Upper lobe of left lung (tissue), 4 donors: ENCODE results near the gene ATP6V0B.

ENCODE experiments used
- POLR2AphosphoS5 ChIP-seq, 2 donors: sonication (generic); formaldehyde crosslinking; IDR thresholded peaks; one replicate each; pipeline ENCODE4 v1.5.1; 2017; ENCODE audit warnings: antibody characterized with exemption in 2 of 2
- TF ChIP-seq, protein P1 (sequence below), 6 experiments: fragments of 450-650 bp in 4 of 6; fragments of 200-600 bp in 2 of 6; sonication (generic) in 2 of 6; IDR thresholded peaks; one replicate each; pipeline ENCODE4 v1.5.1; 2016 to 2019; ENCODE audit warnings: antibody characterized with exemption in 6 of 6

DNA sequence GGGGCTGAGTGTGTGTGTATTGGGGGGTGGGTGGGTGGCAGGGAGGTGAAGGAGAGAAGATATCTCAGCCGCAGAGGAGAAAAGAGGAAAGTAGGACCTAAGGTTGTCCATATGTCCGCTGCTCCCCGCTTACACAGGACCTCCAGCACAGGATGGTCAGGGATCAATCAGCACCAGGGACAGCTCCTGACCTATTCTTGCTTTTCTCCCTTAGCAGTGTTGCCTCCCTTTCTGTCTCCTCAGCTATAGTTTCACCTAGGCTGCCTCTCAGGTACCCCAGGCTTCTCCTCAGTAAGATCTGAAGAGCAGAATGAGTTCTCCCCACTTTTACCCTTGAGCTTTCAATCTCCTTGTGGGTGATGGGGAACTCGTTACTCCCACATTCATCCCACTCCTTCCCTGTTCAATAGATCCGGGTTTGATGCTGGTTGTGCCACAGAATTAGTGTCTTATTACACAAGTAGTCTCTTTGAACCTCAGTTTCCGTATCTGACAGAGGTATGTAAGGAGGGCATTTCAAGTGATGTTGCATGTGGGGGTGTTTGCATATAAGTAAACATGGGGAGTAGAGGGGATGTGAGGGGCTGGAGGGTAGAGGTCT lies 6.3 kb upstream of the ATP6V0B start:
- TF ChIP-seq, protein P1, sequence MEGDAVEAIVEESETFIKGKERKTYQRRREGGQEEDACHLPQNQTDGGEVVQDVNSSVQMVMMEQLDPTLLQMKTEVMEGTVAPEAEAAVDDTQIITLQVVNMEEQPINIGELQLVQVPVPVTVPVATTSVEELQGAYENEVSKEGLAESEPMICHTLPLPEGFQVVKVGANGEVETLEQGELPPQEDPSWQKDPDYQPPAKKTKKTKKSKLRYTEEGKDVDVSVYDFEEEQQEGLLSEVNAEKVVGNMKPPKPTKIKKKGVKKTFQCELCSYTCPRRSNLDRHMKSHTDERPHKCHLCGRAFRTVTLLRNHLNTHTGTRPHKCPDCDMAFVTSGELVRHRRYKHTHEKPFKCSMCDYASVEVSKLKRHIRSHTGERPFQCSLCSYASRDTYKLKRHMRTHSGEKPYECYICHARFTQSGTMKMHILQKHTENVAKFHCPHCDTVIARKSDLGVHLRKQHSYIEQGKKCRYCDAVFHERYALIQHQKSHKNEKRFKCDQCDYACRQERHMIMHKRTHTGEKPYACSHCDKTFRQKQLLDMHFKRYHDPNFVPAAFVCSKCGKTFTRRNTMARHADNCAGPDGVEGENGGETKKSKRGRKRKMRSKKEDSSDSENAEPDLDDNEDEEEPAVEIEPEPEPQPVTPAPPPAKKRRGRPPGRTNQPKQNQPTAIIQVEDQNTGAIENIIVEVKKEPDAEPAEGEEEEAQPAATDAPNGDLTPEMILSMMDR (IDR thresholded peaks at IDR 0.05), result no peak
- TF ChIP-seq POLR2AphosphoS5 (IDR thresholded peaks at IDR 0.05), result no peak
